ACHN (cell line): ENCODE data around the gene CFAP100.

Experiments
- DNase-seq: peaks from one replicate; pipeline ENCODE4 v3.0.0-alpha.2; 2015
- in situ Hi-C: cut with HindIII; loops from 2 replicates; pipeline ENCODE4 v1.10.0; 2017; ENCODE audit warnings: low sequenced_read_pairs, low pct_ligation_motif_present, low pct_unique_long_range_greater_than_20kb

Gene CFAP100

GRCh38 chr3:126433496-126434263 lies 39.0 kb downstream of the CFAP100 start:
- in situ Hi-C loops: no loop called here
- no peak for DNase-seq

- in situ Hi-C loops: no loop called here
Observed at GRCh38 chr3:126434264-126434590, 39.5 kb downstream of the CFAP100 start.

GRCh38 chr3:126434931-126435411 lies 40.3 kb downstream of the CFAP100 start:
- no peak for DNase-seq
- in situ Hi-C loops: no loop called here

More at GRCh38 chr3:126434264-126434590, 39.5 kb downstream of the CFAP100 start:
- no peak for DNase-seq

- in situ Hi-C loops: no loop called here
- no peak for DNase-seq
Observed at GRCh38 chr3:126435456-126436315, 41.0 kb downstream of the CFAP100 start.

GRCh38 chr3:126436826-126437717 lies 42.4 kb downstream of the CFAP100 start:
- in situ Hi-C loops: no loop called here
- no peak for DNase-seq

- in situ Hi-C loops: no loop called here
Observed at GRCh38 chr3:126438186-126438585, 43.5 kb downstream of the CFAP100 start.

GRCh38 chr3:126438746-126439145 lies 44.0 kb downstream of the CFAP100 start:
- in situ Hi-C loops: no loop called here
- no peak for DNase-seq

More at GRCh38 chr3:126438186-126438585, 43.5 kb downstream of the CFAP100 start:
- DNase-seq: no peak

- no peak for DNase-seq
- in situ Hi-C loops: no loop called here
Observed at GRCh38 chr3:126439346-126439967, 44.7 kb downstream of the CFAP100 start.

- in situ Hi-C loops: no loop called here
Observed at GRCh38 chr3:126439968-126440708, 45.4 kb downstream of the CFAP100 start.

GRCh38 chr3:126440709-126440995 lies 45.9 kb downstream of the CFAP100 start:
- no peak for DNase-seq
- in situ Hi-C loops: no loop called here

More at GRCh38 chr3:126439968-126440708, 45.4 kb downstream of the CFAP100 start:
- no peak for DNase-seq

- in situ Hi-C loops: no loop called here
Observed at GRCh38 chr3:126441256-126441880, 46.7 kb downstream of the CFAP100 start.

GRCh38 chr3:126442094-126442855 lies 47.6 kb downstream of the CFAP100 start:
- DNase-seq: no peak
- in situ Hi-C loops: no loop called here

More at GRCh38 chr3:126441256-126441880, 46.7 kb downstream of the CFAP100 start:
- no peak for DNase-seq

GRCh38 chr3:126442856-126443242 lies 48.1 kb downstream of the CFAP100 start:
- DNase-seq: no peak
- in situ Hi-C loops: no loop called here

GRCh38 chr3:126445506-126445905 lies 50.8 kb downstream of the CFAP100 start:
- in situ Hi-C loops: no loop called here
- DNase-seq: no peak

- in situ Hi-C loops: no loop called here
Observed at GRCh38 chr3:126446301-126446700, 51.6 kb downstream of the CFAP100 start.

GRCh38 chr3:126446791-126447190 lies 52.1 kb downstream of the CFAP100 start:
- no peak for DNase-seq
- in situ Hi-C loops: no loop called here

More at GRCh38 chr3:126446301-126446700, 51.6 kb downstream of the CFAP100 start:
- DNase-seq: no peak
